Aorta (tissue), 5 donors: ENCODE data around the gene RAG1. TPM values are rescaled to one million over a fixed set of nuclear protein-coding genes. Genes with fewer than 3 reads are reported as not detected.

Experiments used
- ATAC-seq: fragments of 200-7000 bp; cut with Tn5 transposase; one replicate; pipeline ENCODE4 v1.9.1; 2022; ENCODE audit warnings: moderate library complexity; ENCODE audit not compliant: low FRiP score
- DNase-seq, 2 donors: peaks; one replicate each; pipeline ENCODE4 v3.0.0-alpha.2; 2020
- H3K27ac ChIP-seq, 2 donors: one replicate each; pipeline ENCODE4 v1.5.1; 2013; ENCODE audit warnings: low read length in 2 of 2, mild to moderate bottlenecking in 2 of 2, moderate library complexity in 2 of 2, control low read depth in 1 of 2, inconsistent platforms in 1 of 2, low read depth in 1 of 2
- H3K27me3 ChIP-seq, 2 donors: one replicate each; pipeline ENCODE4 v1.6.1; 2013; ENCODE audit warnings: control low read depth in 1 of 2, low read length in 1 of 2, mild to moderate bottlenecking in 1 of 2, moderate library complexity in 1 of 2; ENCODE audit not compliant: insufficient read depth in 2 of 2, control insufficient read depth in 1 of 2
- H3K36me3 ChIP-seq, 2 donors: one replicate each; pipeline ENCODE4 v1.6.1; 2013; ENCODE audit warnings: control low read depth in 1 of 2, low read length in 1 of 2, mild to moderate bottlenecking in 1 of 2; ENCODE audit not compliant: insufficient read depth in 2 of 2, control insufficient read depth in 1 of 2
- H3K4me1 ChIP-seq, 2 donors: one replicate each; pipeline ENCODE4 v1.6.1; 2013; ENCODE audit warnings: low read length in 2 of 2, control low read depth in 1 of 2, mild to moderate bottlenecking in 1 of 2, moderate library complexity in 1 of 2; ENCODE audit not compliant: insufficient read depth in 2 of 2, control insufficient read depth in 1 of 2
- H3K4me3 ChIP-seq, 2 donors: one replicate each; pipeline ENCODE4 v1.5.1; 2013; ENCODE audit warnings: low read length in 2 of 2, control low read depth in 1 of 2, mild to moderate bottlenecking in 1 of 2
- H3K9me3 ChIP-seq: one replicate; pipeline ENCODE4 v1.6.1; 2013; ENCODE audit warnings: mild to moderate bottlenecking, low read length; ENCODE audit not compliant: control insufficient read depth
- WGBS, 2 donors: extraction: QIAGEN DNeasy Blood & Tissue Kit; methylation state at CpG; one replicate each; pipeline ENCODE4 v1.1.7; 2013; 5-methylcytosine and 5-hydroxymethylcytosine counted together
- intact Hi-C, 2 donors: fragments of 100-400 bp; cut with DNase I; formaldehyde crosslinking; loops; one replicate each; pipeline versions ENCODE4 v1.14.2 to v1.15.0; 2022
- polyA plus RNA-seq, 2 donors: library from polyadenylated mRNA; stranded (reverse); fragments of 200-250 nt; gene quantifications; one replicate each; pipeline ENCODE4 v1.2.3, GENCODE V29; 2013
- total RNA-seq, 2 donors: library from RNA; stranded (reverse); fragmentation: NEBNext Ultra II Directional; extraction: Animal tissue kit (Norgen Biotek cat#: 25700); gene quantifications; one replicate each; pipeline ENCODE4 v1.2.1, GENCODE V29; 2021
- donor health status: healthy with polysubstance abuse.
- donor health status: Bipolar disorder and iron deficiency.
- donor health status: DM: no; HTN: no; CAD: no.
- donor health status: DM: no; HTN: no; CAD: no.
- donor health status: DM: yes; HTN: yes; CAD: no.

Gene RAG1
- total and polyA plus RNA-seq, 4 donors, result 0.05 to 0.96 (median 0.51) TPM

DNA sequence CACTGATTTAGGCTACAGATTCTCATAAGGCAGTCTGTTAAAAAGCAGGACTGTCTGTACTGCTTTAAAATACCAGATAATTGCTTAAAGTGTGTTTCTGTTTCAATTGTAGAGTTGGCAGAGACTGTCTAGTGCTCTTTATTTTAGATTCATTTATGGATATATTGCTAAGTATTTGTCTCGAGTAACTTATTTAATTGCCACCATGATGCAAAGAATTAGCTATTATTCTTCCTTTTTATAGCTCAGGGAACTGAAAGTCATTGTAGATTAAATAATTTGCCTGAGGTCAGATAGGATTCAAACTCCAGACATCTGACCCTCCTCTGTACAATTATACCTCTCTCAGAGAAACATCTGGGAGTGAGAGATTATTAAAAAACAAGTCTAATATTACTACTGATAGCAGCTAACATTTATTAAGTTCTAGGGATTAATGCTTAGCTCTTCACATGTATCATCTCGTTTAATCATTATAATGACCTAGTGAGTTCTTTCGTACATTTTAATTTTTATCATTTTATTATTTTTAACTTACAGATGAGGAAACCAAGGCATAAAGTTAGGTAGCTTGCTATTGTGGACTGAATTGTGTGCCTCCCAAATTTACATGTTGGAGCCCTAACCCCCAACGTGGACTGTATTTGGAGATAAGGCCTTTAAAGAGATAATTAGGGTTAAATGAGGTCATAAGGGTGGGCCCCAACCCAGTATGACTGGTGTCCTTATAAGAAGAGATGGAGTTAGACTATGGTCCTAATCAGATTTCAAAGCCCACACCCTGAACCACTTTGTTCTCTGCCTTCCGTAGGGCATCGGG is 49.9 kb downstream of the RAG1 start:
- Histone ChIP-seq H3K27me3 (no peaks in the 10 kb centered on the region), H3K36me3 (no peaks in the 10 kb centered on the region), H3K4me3 (no peak overlapping the region), H3K27ac (no peak overlapping the region), H3K9me3 (no peaks in the 10 kb centered on the region), H3K4me1 (peaks cover 0 to 6% of the 10 kb centered on the region in 2 donors)
- intact Hi-C loops, result no loop called here
- 95% methylated on average over 6 of the region's 6 CpGs for WGBS, 2 donors
- DNase-seq (no peak), ATAC-seq (no peak)

DNA sequence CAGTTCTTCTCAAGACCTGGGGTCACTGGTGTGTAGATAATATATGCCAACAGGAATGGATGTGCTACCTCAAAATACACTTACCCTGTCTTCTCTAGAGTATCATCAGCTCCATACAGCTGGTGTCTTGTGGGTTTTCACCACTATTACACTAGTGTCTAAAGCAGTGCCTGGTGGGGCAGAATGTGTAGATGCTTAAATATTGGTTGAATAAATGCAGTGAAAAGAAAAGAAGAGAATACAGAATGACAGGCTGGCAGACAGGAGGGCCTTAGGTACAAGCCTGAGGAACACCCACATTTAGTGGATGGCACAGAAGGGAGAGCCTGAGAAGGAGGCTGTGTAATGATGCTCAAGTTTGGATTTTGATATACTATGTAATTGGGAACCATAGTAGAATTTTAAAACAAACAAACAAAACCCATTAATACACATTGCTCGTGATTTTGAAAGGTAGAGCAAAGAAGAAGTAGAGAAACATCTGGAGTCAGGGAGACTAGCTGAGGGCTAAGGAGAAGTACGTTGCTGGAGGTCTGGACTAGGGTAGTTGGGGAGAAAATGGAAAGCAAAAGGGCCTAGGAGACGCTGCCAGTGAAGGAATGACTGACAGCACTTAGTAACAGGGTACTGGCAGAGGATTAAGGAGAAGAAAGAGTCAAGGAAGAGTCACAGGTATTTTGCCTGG is 50.7 kb downstream of the RAG1 start:
- Histone ChIP-seq H3K27me3 (no peaks in the 10 kb centered on the region), H3K27ac (no peak overlapping the region), H3K4me1 (peaks cover 0 to 6% of the 10 kb centered on the region in 2 donors), H3K36me3 (no peaks in the 10 kb centered on the region), H3K4me3 (peak overlapping the region in 1 of 2 donors; percentile 19), H3K9me3 (no peaks in the 10 kb centered on the region)
- WGBS, 2 donors, result 55 to 61% methylated on average over 3 of the region's 3 CpGs
- intact Hi-C loops, result no loop called here
- DNase-seq, result no peak
- no peak for ATAC-seq

DNA sequence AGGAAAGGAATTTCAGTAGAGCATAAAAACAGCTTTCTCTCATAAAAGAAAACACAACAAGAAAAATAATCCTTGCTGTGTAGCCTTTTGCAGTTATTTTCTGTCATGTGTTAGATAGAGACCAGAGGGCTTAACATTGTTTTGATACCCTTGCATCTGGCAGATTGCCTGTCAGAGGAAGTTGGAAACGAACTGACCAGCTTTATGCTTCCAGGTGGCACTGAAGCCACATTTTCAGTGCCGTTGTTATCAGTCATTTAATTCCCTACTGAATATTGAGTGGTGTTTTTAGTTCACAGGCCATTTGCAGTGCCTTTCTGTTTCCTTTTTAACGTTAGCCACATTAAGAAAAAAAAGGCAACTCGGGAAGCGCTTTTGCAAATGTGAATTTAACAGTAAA is 51.7 kb downstream of the RAG1 start:
- H3K27ac ChIP-seq, result no peak overlapping the region
- no peaks in the 10 kb centered on the region for H3K9me3 ChIP-seq
- peaks cover 0 to 6% of the 10 kb centered on the region in 2 donors for H3K4me1 ChIP-seq
- peaks cover 0 to 3% of the 10 kb centered on the region in 2 donors for H3K36me3 ChIP-seq
- no peak for DNase-seq
- no peak for ATAC-seq
- no peak overlapping the region for H3K4me3 ChIP-seq
- WGBS, 2 donors, result 10 to 11% methylated on average over 5 of the region's 5 CpGs
- H3K27me3 ChIP-seq, result no peaks in the 10 kb centered on the region
- intact Hi-C loops, result no loop called here

DNA sequence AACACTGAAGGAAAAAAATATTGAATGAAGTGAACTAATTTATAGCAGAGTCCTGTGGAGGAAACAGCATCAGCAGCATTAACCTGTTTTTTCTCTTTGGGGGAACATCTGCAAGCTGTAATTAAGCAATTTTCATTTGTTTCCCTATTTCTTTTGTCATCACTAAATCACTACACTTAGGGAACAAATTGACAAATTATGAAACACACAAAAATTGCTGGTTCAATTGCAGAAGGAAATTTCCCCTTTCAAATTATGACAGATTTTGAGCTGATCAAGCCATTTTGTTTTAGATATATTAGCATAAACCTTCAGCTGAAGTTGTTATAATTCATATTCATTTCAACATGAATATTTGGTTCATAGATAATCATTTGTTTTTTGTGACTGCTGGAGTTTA is 52.4 kb downstream of the RAG1 start:
- Histone ChIP-seq H3K36me3 (peaks cover 0 to 3% of the 10 kb centered on the region in 2 donors), H3K27ac (no peak overlapping the region), H3K27me3 (no peaks in the 10 kb centered on the region), H3K4me3 (no peak overlapping the region), H3K9me3 (no peaks in the 10 kb centered on the region), H3K4me1 (peaks cover 0 to 6% of the 10 kb centered on the region in 2 donors)
- ATAC-seq (no peak), DNase-seq (no peak)
- intact Hi-C loops, result no loop called here

DNA sequence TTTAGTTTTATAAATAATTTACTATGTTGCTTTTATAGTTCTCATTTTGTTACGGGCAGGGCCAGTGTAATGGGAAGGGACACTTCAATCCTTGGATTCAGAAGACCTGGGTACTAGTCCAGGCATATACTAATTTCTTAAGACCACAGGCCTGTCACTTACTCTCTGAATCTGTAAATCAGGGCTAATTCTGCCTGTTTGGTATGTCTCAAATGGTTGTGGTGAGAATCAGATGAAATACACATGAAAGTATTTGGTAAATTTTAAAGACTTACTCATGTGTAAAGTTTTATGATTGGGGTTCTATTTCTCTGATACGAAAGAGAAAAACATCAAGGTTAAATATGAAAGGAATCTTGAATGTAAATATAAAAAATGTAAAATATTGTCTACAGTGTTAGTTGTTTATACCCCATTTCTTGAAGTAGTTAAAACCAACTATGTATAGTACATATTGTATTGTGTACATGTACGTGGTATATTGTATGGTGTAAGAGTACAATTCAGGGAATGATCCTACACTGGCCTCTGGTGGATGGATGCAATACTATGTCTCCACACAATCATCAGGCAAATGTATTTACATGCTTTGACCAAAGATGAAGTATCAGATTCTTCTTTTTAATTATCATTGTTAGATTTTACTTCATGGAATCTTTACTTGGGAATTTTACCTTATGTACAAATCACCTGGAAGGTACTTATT is 54.8 kb downstream of the RAG1 start:
- H3K9me3 ChIP-seq, result no peaks in the 10 kb centered on the region
- WGBS, 2 donors, result 59 to 61% methylated on average over 3 of the region's 3 CpGs
- H3K27ac ChIP-seq, result no peak overlapping the region
- H3K27me3 ChIP-seq, result no peaks in the 10 kb centered on the region
- H3K36me3 ChIP-seq, result peaks cover 0 to 3% of the 10 kb centered on the region in 2 donors
- ATAC-seq (no peak), DNase-seq (no peak)
- H3K4me3 ChIP-seq, result no peak overlapping the region
- intact Hi-C loops, result loop anchor here (1.0 to 2.0 kb wide), 2 partner anchors 58 kb away; no protein-coding TSS in a partner anchor
- peaks cover 0 to 4% of the 10 kb centered on the region in 2 donors for H3K4me1 ChIP-seq

DNA sequence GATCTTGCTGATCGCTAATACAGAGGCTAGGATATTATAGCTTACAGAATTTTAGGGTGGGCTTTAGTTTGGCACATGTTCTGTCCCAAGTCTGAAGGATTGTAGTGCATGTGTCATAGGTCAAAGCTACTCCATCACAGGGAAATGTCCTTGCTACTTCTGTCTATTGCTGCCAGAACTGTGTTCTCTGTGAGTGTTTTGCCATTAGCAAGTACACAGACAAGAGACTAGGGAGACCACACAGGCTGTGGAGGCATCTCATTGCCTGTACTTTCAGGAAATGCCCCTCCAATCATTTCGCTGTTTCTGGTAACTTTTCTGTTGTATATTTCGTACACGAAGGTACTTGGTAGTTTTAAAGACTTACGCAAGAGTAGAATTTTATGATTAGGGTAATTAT is 55.7 kb downstream of the RAG1 start:
- peaks cover 0 to under 1% of the 10 kb centered on the region in 2 donors for H3K4me1 ChIP-seq
- no peaks in the 10 kb centered on the region for H3K9me3 ChIP-seq
- no peak for DNase-seq
- ATAC-seq, result no peak
- H3K27me3 ChIP-seq, result no peaks in the 10 kb centered on the region
- WGBS, 2 donors, result 80 to 89% methylated on average over 5 of the region's 5 CpGs
- H3K4me3 ChIP-seq, result no peak overlapping the region
- peaks cover 0 to 3% of the 10 kb centered on the region in 2 donors for H3K36me3 ChIP-seq
- no peak overlapping the region for H3K27ac ChIP-seq
- intact Hi-C loops, result loop anchor here (1.0 to 2.0 kb wide), 2 partner anchors 59 kb away; no protein-coding TSS in a partner anchor

DNA sequence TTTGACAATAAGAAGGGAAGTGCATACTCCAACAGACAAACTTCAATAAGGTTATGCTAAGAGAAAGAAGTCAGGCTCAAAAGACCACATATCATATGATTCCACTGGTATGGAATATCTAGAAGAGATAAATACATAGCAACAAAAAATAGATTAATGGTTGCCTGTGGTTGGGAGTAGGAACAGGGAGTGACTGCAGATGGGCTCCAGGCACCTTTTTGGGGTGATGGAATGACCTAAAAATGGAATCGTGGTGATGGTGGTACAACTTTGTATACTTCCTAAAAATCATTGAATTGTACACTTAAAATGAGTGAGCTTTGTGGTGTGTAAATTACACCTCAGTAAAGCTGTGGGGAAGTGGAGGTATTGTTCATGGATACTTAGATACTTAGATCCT is 59.2 kb downstream of the RAG1 start:
- DNase-seq (no peak), ATAC-seq (no peak)
- intact Hi-C loops, result no loop called here
- Histone ChIP-seq H3K27ac (no peak overlapping the region), H3K4me1 (no peaks in the 10 kb centered on the region), H3K27me3 (no peaks in the 10 kb centered on the region), H3K36me3 (peaks cover 0 to 3% of the 10 kb centered on the region in 2 donors), H3K4me3 (no peak overlapping the region), H3K9me3 (no peaks in the 10 kb centered on the region)
- WGBS, 2 donors, result 87 to 93% methylated on average over 1 of the region's 1 CpG

DNA sequence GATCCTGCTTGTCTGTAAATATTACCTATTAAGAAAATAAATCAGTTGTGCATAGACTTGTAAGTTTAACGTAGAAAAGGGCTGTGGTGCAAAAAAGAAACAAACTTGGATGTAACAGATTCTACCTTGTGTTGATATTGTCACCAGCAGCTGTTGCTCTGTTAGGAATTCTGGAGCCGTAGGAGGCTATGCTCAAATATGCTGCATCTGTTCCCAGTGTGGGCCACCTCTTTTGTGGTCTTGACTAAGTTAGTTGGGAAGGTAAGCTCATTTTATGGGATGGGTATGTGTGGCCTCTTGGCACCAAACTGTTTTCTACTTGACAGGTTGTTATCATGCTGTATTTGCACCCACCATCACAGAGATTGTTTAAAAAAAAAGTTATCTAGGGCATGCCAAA is 59.7 kb downstream of the RAG1 start:
- intact Hi-C loops, result no loop called here

More for the DNA sequence above, 59.7 kb downstream of the RAG1 start:
- 92 to 95% methylated on average over 2 of the region's 2 CpGs for WGBS, 2 donors
- no peak overlapping the region for H3K27ac ChIP-seq
- peaks cover 0 to 3% of the 10 kb centered on the region in 2 donors for H3K36me3 ChIP-seq
- no peaks in the 10 kb centered on the region for H3K9me3 ChIP-seq
- ATAC-seq (no peak), DNase-seq (no peak)
- no peaks in the 10 kb centered on the region for H3K4me1 ChIP-seq
- no peaks in the 10 kb centered on the region for H3K27me3 ChIP-seq
- H3K4me3 ChIP-seq, result no peak overlapping the region
